Fibroblast of skin of right quadriceps (primary cell): ENCODE data around the gene BCAN.

ENCODE experiments used
- DNase-seq: peaks from one replicate; pipeline ENCODE4 v3.0.0-alpha.2; 2013

BCAN gene

GRCh38 chr1:156704166-156704711, 62.3 kb downstream of the BCAN start:
- DNase-seq, result no peak

- DNase-seq, result peak; percentile 76
Measured at GRCh38 chr1:156704930-156705320, 63.0 kb downstream of the BCAN start.

GRCh38 chr1:156705321-156705917, 63.5 kb downstream of the BCAN start, which contains the start of gene CRABP2:
Gene CRABP2 (minus strand): TSS chr1:156705583. CDS start chr1:156705446, 137 bp downstream.
- DNase-seq, result peak; percentile 65

GRCh38 chr1:156705918-156706656, 64.2 kb downstream of the BCAN start:
- DNase-seq, result peak; percentile 77

- DNase-seq, result peak; percentile 78
Measured at GRCh38 chr1:156706657-156707416, 64.9 kb downstream of the BCAN start.

- peak; percentile 83 for DNase-seq
Measured at GRCh38 chr1:156707417-156708217, 65.7 kb downstream of the BCAN start.

GRCh38 chr1:156708218-156708661, 66.3 kb downstream of the BCAN start:
- peak; percentile 44 for DNase-seq

GRCh38 chr1:156709031-156709430, 67.1 kb downstream of the BCAN start:
- DNase-seq, result no peak
